NK-92 (cell line): ENCODE results near the gene ARFGEF2.
"Not testable (repeated sequence)": the region's sequence is repeated elsewhere in the genome, so short reads cannot be mapped to it uniquely, and the experiment has no call there.

Experiments used
- DNase-seq: peaks from one replicate; lab custom pipeline; 2025; ENCODE audit not compliant: unreplicated experiment; lab: John Stamatoyannopoulos, UW

Gene ARFGEF2

DNA sequence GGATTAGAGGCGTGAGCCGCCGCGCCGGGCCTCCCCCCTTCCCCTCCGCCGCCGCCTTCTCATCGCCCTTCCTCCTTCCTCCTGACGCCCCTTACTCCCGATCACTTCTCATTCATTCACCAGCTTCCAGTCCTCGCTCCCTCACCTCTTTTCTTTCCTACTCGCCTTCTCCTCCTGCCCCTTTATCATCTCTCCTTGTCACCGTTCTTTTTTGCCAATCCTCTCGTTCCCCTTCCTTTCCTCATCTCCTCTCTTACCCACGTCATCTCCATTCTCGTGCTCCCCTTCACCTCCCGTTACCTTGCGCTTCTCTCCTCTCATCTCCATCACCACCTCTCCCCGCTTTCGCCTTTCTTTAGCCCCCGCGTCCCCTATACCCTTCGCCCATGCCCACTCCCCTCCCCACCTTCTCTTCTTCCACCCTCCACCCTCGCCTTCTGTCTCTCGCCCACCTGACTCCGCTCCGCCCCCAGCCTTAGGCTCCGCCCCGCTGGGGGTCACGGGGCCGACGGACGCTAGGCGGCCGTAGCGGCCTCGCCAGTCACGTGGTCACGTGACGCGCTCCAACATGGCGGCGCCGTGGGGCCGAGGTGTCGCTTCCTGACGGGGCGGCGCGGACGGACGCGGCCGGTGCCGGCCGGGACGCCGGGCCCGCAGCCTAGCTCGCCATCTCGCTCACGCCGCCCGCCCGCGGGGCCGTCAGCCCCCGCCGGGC is at the start of gene ARFGEF2:
Gene ARFGEF2, plus strand, starts transcription at position 544 of the 715 bp plus-strand sequence. CDS start 179 bp downstream, outside the sequence.
- peak; percentile 40 for DNase-seq

DNA sequence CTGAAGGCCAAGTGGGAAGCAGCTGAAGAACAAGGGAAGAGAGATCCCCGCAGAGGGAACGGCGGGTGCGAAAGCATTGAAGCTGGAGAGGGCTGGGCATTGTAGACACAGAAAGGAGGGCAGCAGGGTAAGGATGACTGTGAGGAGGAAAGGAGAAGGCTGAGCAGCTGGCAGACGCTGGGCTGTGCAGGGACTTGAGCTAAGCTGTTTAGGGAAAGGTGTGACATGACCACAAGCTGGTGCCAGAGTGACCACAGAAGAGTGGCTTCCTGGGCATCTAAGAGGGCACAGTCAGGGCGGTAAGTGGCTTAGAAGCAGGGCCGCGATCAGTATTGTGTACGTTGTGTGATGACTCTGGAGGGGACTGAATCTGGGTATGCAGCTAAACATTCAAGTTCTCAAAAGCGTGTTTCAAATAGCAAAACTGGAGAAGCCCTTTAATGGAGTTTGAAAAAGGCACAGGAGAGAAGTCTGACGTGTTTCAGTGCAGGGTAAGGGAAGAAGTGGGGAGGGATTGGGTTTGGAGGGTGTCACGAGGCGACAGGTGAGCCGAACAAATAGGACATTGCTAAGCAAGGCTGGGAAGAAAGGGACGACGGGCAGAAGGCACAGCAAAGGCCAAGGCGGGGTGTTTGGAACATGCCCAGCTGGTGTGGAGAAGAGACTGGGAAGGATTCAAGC is 46.1 kb upstream of the ARFGEF2 start:
- no peak for DNase-seq

DNA sequence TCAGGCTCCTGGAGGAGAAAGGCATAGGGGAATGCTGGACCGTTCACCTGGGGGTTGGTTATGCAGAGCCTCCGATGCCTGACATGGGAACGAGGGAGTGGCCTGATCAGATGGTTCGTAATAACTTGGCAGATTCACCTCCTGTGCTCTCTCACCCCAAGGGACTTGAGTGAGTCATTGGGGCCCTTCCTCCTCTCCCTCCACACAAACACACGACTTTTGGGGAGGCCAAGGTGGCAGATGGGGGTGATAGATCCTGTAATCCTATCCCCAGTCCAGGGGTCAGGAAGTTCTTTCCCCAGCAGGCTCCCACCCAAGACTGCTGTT is 45.6 kb upstream of the ARFGEF2 start:
- no peak for DNase-seq

DNA sequence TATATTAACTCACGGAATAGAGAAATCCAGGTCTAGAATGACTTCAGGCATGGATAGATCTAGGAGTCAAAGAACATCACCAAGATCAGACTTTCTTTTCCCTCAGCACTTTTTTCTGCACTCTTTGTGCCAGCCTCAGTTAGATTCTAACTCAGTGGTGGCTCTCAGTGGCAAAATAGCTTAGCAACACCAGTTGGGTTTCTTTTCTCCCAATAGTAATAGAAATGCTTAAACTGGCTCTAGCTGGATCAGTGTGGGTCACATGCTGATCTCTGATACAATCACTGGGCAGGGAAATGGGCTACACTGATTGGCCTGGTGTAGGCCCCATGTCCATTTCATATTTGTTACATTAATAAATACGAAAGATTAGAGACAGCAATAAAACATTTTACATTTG is 44.2 kb upstream of the ARFGEF2 start:
- DNase-seq: no peak

DNA sequence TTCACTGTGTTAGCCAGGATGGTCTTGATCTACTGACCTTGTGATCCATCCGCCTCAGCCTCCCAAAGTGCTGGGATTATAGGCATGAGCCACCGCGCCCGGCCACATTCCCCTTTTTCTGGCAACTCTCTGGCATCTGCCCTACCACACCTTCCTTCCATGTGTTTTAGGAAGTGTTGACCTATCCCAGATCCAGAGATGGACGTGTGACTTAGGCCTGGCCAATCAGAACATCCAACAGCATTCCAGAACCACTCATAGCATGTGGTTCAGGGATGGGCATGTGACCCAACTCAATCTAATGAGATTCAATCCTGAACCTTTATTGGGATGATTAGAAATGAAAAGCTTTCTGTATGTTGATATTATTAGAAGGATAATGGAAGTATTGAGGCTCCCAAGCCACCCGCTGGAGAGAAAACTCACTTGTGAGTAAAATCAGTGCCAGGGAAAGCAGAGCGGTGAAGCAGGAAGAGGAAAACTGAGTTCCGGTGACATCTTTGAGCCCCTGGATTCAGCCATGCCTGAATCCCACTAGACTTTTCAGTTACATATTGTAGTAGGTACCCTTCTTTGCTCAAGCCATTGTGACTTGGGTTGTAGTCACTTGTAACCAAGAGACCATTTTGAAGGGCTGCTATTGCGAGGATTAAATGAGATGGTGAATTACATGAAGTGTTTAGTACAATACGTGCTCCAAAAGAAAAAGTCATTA is 42.8 kb upstream of the ARFGEF2 start:
- DNase-seq: no peak

DNA sequence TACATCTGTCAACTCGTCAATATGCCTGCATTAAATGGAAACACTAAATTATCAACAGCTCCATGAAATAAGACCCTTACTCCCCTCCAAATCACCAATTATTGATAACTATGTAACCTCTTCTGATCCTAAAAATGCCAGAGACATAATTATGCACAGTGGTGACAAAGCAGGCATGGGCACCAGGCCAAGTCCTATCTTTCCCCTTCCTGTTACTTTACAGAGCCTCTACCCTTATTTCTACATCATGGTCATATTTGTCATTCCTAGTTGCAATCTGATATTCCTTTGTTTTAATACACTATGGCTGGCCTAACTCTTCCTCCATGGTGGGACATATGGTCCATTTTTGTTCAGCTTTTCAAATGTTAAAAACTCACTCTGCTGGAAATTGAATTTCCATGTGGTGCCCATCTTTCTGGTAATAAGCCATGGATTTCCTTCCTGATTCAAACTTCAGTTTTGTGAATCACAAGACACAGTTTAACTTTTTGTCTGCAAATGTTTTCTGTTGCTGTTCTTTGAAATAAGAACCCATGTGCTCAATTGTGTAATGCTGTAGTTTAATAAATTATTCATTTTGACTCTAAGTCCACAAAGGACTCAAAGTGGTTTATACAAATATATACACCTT is 41.8 kb upstream of the ARFGEF2 start:
- no peak for DNase-seq

DNA sequence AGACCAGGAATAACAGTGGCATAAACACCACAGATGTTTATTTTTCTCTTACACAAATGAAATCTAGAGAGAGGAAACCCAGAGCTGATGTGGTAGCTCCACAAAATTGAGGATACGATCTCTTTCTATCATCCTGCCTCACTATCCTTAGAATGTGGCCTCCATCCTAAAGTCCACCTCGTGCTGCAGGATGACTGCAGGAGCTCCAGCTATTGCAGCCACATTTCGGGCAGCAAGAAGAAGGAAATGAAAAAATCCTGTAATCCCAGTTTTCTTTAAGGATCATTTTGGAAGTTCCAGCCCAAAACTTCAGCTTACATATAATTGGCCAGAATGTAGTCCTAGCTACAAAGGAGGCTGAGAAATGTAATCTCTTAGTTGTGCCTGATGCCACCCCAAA is 41.2 kb upstream of the ARFGEF2 start:
- DNase-seq: no peak

- no peak for DNase-seq
Measured at GRCh38 chr20:48880981-48881657, 40.4 kb upstream of the ARFGEF2 start.

DNA sequence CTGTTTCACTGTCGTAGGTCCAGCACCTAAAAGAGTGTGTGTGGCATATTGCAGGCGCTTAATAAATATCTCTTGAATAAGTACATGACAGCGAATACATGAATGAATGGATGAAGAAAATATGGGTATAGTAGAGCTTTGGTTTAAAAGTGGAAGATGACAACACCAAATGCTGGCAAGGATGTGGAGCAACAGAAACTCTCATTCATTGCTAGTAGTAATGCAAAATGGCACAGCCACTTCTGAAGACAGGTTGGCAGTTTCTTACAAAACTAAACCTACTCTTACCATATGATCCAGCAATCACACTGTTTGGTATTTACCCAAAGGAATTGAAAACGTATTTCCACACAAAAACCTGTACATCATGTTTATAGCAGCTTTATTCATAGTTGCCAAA is 36.3 kb upstream of the ARFGEF2 start:
- no peak for DNase-seq

- DNase-seq: no peak
Measured at GRCh38 chr20:48886194-48886593, 35.3 kb upstream of the ARFGEF2 start.

- no peak for DNase-seq
Measured at GRCh38 chr20:48886811-48887210, 34.7 kb upstream of the ARFGEF2 start.

- not testable (repeated sequence) for DNase-seq
Measured at GRCh38 chr20:48888517-48888916, 33.0 kb upstream of the ARFGEF2 start.

- no peak for DNase-seq
Measured at GRCh38 chr20:48889140-48889790, 32.2 kb upstream of the ARFGEF2 start.

GRCh38 chr20:48891235-48892048 is 30.1 kb upstream of the ARFGEF2 start:
- DNase-seq: no peak

DNA sequence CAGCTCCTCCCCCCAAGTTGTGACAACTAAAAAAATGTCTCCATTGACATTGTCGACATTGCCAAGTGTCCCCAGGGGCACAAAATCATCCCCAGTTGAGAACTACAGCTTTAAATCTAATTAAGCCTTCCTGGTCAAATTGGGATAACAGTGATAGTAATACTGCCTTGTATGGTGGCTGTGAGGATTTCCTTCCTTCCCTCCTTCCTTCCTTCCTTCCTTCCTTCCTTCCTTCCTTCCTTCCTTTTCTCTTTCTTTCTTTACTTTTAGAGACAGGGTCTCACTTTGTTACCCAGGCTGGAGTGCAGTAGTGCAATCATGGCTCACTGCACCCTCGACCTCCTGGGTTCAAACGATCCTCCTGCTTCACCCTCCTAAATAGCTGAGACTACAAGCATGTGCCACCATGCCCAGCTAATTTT is 29.5 kb upstream of the ARFGEF2 start:
- DNase-seq: no peak

DNA sequence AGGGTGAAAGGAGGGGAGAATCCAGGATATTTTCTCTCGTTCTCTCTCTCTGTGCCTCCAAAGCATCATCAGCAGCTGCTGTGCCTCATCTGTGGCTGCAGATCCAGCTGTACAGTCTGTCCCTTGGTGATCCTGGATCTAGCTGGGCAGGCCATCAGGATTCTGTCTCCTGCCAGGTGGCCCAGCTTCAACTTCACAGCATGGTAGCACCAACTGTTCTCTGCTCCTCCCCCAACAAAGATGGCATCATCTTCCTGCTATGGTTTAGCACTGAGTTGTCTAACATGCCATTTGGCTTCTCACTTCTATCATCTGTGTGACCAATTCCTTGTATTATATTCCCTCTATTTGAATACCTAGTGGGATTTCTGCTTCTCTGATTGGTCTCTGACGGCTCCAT is 28.6 kb upstream of the ARFGEF2 start:
- no peak for DNase-seq

DNA sequence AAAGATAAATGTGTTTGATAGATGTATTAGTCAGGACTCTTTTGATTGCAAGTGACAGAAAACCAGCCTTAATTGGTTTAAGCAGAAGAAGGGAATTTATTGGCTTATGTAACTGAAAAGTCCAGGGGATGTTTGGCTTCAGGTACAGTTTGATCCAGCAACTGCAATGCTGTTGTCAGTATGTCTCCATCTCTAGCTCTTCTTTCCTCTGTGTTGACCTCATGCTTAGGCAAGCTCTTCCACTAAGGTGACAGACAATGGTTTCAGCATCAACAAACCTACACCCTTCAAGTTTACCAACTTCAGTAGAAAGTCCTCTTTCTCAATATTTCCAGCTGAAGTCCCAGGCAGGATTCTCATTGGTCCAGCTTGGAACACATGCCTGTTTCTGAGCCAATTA is 28.1 kb upstream of the ARFGEF2 start:
- DNase-seq: no peak

DNA sequence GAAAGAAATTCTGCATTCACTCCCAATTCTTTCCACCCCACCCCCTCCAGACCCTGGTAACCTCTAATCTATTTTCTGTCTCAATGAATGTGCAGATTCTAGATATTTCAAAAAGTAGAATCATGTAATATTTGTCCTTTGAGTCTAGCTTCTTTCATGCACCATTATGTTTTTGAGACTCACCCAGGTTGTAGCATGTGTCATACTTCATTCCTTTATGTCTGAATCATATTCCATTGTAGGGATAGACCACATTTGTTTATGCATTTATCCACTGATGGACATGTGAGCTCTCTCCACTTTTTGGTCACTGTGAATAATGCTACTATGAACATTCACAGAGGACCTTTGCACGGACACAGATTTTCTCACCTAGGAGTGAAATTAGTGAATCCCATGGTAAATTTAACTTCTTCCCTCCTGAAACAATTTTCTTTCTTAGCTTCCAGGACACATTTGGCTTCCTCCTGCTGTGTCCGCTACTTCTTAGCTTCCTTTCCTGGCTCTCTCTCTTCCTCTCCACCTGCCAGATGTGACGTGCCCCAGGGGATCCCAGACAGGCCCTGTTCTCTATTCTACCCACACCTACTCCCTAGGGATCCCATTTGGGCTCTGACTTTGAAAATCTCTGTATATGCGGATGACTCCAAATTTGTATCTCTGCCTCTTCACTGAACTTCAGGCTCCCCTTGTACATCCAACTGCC is 24.1 kb upstream of the ARFGEF2 start:
- no peak for DNase-seq

- DNase-seq: no peak
Measured at GRCh38 chr20:48898210-48898609, 23.3 kb upstream of the ARFGEF2 start.
